Measurements from ENCODE around the gene MAGEB17.

The MAGEB17 gene

GRCh38 chrX:16212024-16212423 is 44.7 kb downstream of the MAGEB17 start:
- no peak for DNase-seq

DNA sequence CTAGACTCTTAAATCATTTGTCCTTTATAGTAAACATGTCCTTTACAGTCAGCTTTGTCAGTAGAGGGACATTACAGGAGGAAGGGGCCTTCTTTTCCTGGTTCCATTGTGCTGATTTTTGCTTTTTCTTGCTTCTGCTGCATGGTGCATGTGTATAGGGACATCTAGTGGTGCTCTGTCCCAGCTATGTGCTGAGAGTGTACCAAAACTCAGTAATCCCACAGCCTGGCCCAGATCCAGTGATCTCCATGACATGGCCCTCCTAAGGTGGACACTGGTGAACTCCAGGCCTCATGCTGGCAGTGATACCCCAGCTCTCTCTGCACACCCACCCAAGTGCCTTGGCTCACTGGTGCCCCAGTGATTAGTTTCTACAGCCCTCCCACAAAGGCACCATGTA is 45.2 kb downstream of the MAGEB17 start:
- no peak for DNase-seq

DNA sequence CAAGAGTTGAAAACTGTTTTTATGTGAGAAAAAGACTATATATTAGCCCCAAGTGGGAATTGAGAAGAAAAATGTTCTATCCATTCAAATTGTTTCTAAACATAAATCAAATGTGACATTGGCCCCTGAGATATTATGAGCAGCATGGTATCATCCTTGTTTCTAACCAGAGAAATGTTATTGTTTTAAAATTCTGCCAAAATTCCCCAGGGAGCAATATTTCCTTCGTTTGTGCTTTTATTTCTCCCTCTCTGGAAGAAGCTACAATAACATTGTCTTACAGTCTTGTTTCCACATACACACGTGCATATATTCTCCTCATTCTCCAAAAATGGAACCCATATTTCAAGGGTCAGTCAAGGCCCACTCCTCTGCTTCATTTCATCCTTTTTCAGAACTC is 46.7 kb downstream of the MAGEB17 start:
- DNase-seq, result no peak

DNA sequence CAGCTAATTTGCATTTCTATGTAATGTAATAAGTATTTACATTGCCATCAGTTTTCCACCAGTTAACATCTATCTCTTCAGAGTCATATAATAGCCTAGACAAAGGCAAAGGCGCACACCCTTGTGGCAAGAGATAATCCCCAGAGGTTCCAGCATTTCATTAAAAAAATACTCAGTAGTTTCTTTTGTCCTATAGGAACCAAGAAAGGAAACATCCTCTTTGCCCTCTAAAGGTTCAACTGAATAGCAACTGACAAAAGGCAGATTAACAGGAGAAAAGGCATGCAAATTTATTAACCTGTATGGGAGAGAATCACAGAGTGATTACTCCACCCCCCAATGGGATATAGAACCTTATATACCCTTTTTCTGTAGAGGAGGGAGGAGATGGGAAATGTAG is 48.4 kb downstream of the MAGEB17 start:
- DNase-seq, result no peak

Data from CD4-positive, alpha-beta T cell treated with Interleukin-21 for 1 hour (primary cell).